Gastroesophageal sphincter (tissue), 4 donors: ENCODE data around the gene PITPNB. TPM values are rescaled to one million over a fixed set of nuclear protein-coding genes. Genes with fewer than 3 reads are reported as not detected.

Source experiments
- ATAC-seq: fragments of 150-250 bp; one replicate; pipeline ENCODE4 v1.9.1; 2016; ENCODE audit warnings: mild to moderate bottlenecking, moderate library complexity
- H3K27ac ChIP-seq, 4 donors: fragments of 200-600 bp; sonication (generic) in 3 of 4; 1 replicate in 3 of 4; 2 replicates in 1 of 4; pipeline ENCODE4 v1.5.1; 2016 to 2019
- H3K27me3 ChIP-seq: fragments of 200-600 bp; sonication (generic); one replicate; pipeline ENCODE4 v1.5.1; 2019
- H3K36me3 ChIP-seq, 2 donors: fragments of 200-600 bp; sonication (generic); one replicate each; pipeline ENCODE4 v1.5.1; 2019; ENCODE audit warnings: control low read depth in 1 of 2
- H3K4me1 ChIP-seq, 3 donors: fragments of 200-600 bp; sonication (generic); 1 replicate in 2 of 3; 2 replicates in 1 of 3; pipeline ENCODE4 v1.5.1; 2016 to 2019; ENCODE audit warnings: control low read depth in 2 of 3
- H3K4me3 ChIP-seq, 2 donors: fragments of 200-600 bp; sonication (generic); one replicate each; pipeline ENCODE4 v1.5.1; 2019; ENCODE audit warnings: mild to moderate bottlenecking in 1 of 2, moderate library complexity in 1 of 2
- H3K9me3 ChIP-seq, 3 donors: fragments of 200-600 bp; sonication (generic); one replicate each; pipeline ENCODE4 v1.5.1; 2017 to 2019; ENCODE audit warnings: control low read depth in 2 of 3
- CTCF ChIP-seq, 4 experiments: fragments of 200-600 bp in 2 of 4; fragments of 450-650 bp in 2 of 4; sonication (generic) in 1 of 4; IDR thresholded peaks; one replicate each; pipeline ENCODE4 v1.5.1; 2017 to 2019; ENCODE audit warnings: antibody characterized with exemption in 4 of 4, mild to moderate bottlenecking in 2 of 4, moderate library complexity in 2 of 4
- EP300 ChIP-seq: sonication (generic); formaldehyde crosslinking; IDR thresholded peaks from one replicate; pipeline ENCODE4 v1.6.1; 2017; ENCODE audit warnings: antibody characterized with exemption, mild to moderate bottlenecking
- POLR2A ChIP-seq, 2 donors: fragments of 450-650 bp; IDR thresholded peaks; one replicate each; pipeline ENCODE4 v1.6.1; 2017; ENCODE audit warnings: antibody characterized with exemption in 2 of 2, mild to moderate bottlenecking in 2 of 2, moderate library complexity in 1 of 2
- POLR2AphosphoS5 ChIP-seq: sonication (generic); formaldehyde crosslinking; IDR thresholded peaks from one replicate; pipeline ENCODE4 v1.6.1; 2017; ENCODE audit warnings: antibody characterized with exemption
- WGBS, 2 donors: methylation state at CpG; one replicate each; pipeline ENCODE4 v1.1.5; 2018; ENCODE audit warnings: low coverage in 1 of 2; 5-methylcytosine and 5-hydroxymethylcytosine counted together
- total RNA-seq, 4 donors: library from RNA; depleted of rRNA; stranded (reverse); fragments of >200 nt; gene quantifications; one replicate each; pipeline ENCODE4 v1.1.0, GENCODE V29; 2016

The PITPNB gene
- total RNA-seq, 4 donors from 2014 or later = 62.8 to 103 (median 96.6) TPM

GRCh38 chr22:27919942-27920755 is 1.1 kb upstream of the PITPNB start:
- 20 to 31% methylated on average over 5 to 8 of the region's 12 CpGs for WGBS, 2 donors
- Histone ChIP-seq H3K27ac (peak overlapping the region; percentile 76 to 98 (median 96)), H3K4me3 (peak overlapping the region; percentile 49 to 100), H3K9me3 (no peaks in the 10 kb centered on the region), H3K27me3 (no peaks in the 10 kb centered on the region), H3K4me1 (peaks cover 7 to 55% (median 17%) of the 10 kb centered on the region in 3 donors), H3K36me3 (peaks cover 0 to 19% of the 10 kb centered on the region in 2 donors)
- TF ChIP-seq EP300 (no peak), POLR2A (IDR thresholded peaks at IDR 0.05) (no peak), CTCF (IDR thresholded peaks at IDR 0.05) (peak in 1 of 4 experiments; percentile 31), POLR2AphosphoS5 (peak; percentile 38)
- peak; percentile 54 for ATAC-seq

GRCh38 chr22:27918341-27919221 is 475 bp downstream of the PITPNB start:
- peaks cover 0 to 11% of the 10 kb centered on the region in 2 donors for H3K36me3 ChIP-seq
- peak overlapping the region; percentile 87 to 100 for H3K4me3 ChIP-seq
- H3K27me3 ChIP-seq = no peaks in the 10 kb centered on the region
- TF ChIP-seq EP300 = no peak
- peak in 1 of 2 donors; percentile 45 for TF ChIP-seq POLR2A (IDR thresholded peaks at IDR 0.05)
- no peak for TF ChIP-seq CTCF (IDR thresholded peaks at IDR 0.05)
- TF ChIP-seq POLR2AphosphoS5 = peak; percentile 84
- ATAC-seq = peak; percentile 39
- H3K9me3 ChIP-seq = no peaks in the 10 kb centered on the region
- H3K4me1 ChIP-seq = peaks cover 10 to 71% (median 20%) of the 10 kb centered on the region in 3 donors
- WGBS, 2 donors = 1 to 2% methylated on average over 9 to 17 of the region's 60 CpGs
- H3K27ac ChIP-seq = peak overlapping the region; percentile 82 to 98 (median 96)

GRCh38 chr22:27915986-27916385 is 3.1 kb downstream of the PITPNB start:
- ATAC-seq = no peak
- H3K27me3 ChIP-seq = no peaks in the 10 kb centered on the region
- H3K9me3 ChIP-seq = no peaks in the 10 kb centered on the region
- H3K36me3 ChIP-seq = peaks cover 0 to under 1% of the 10 kb centered on the region in 2 donors
- no peak overlapping the region for H3K27ac ChIP-seq
- H3K4me3 ChIP-seq = no peak overlapping the region
- TF ChIP-seq POLR2A (IDR thresholded peaks at IDR 0.05) = no peak
- no peak for TF ChIP-seq POLR2AphosphoS5
- no peak for TF ChIP-seq CTCF (IDR thresholded peaks at IDR 0.05)
- TF ChIP-seq EP300 = no peak
- H3K4me1 ChIP-seq = peaks cover 25 to 86% (median 28%) of the 10 kb centered on the region in 3 donors

- no peaks in the 10 kb centered on the region for H3K27me3 ChIP-seq
- no peak for TF ChIP-seq EP300
- no peak for TF ChIP-seq POLR2AphosphoS5
- no peak for TF ChIP-seq POLR2A (IDR thresholded peaks at IDR 0.05)
- no peak for TF ChIP-seq CTCF (IDR thresholded peaks at IDR 0.05)
- H3K4me1 ChIP-seq = peaks cover 21 to 76% (median 23%) of the 10 kb centered on the region in 3 donors
- no peak overlapping the region for H3K4me3 ChIP-seq
- no peak for ATAC-seq
- H3K36me3 ChIP-seq = peaks cover 0 to 19% of the 10 kb centered on the region in 2 donors
- no peaks in the 10 kb centered on the region for H3K9me3 ChIP-seq
- H3K27ac ChIP-seq = peak overlapping the region in 3 of 4 donors; percentile 18 to 44 (median 37)
Measured at GRCh38 chr22:27913162-27913741, 5.8 kb downstream of the PITPNB start.
